ENCODE data around the gene NEDD4L.
A peak's percentile ranks its signal among the peaks of the same experiment; 100 is the strongest.

The NEDD4L gene

DNA sequence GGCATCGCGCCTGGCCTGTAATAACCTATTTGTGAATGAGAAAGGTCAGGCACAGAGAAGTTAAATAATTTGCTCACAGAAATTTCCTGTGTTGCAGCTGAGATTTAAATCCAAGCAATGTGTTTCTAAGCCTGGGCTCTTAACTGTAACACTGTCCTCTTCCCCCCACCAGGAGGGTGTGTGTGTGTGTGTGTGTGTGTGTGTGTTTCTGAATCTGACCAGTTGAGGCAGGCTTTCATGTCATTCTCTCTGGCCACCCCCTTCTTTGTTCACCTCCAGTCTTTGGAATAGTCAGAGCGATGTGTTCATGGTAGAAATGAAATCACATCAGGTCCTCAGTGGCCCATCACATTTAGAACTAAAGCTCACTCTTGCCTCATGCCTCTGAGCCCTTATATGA, 81.2 kb downstream of the NEDD4L start:
- no peak for DNase-seq

DNA sequence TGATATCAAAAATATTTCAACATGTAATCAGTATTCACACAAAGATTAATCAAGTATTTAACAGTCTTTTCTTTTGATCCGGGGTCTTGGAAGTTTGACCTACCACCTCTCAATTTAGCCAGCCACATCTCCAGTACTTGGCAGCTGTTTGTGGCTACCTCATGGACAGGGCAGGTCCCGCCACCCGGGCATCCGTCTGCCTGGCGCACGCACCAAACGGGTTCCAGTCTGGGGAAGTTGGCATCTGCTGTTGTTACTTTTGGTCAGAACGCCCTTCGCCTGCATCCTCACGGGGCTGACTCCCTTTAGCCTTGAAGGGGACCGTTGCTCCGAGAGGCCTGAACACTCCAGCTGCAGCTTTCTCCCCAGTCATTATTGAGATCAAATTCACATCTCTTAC, 81.7 kb downstream of the NEDD4L start:
- DNase-seq = no peak

DNA sequence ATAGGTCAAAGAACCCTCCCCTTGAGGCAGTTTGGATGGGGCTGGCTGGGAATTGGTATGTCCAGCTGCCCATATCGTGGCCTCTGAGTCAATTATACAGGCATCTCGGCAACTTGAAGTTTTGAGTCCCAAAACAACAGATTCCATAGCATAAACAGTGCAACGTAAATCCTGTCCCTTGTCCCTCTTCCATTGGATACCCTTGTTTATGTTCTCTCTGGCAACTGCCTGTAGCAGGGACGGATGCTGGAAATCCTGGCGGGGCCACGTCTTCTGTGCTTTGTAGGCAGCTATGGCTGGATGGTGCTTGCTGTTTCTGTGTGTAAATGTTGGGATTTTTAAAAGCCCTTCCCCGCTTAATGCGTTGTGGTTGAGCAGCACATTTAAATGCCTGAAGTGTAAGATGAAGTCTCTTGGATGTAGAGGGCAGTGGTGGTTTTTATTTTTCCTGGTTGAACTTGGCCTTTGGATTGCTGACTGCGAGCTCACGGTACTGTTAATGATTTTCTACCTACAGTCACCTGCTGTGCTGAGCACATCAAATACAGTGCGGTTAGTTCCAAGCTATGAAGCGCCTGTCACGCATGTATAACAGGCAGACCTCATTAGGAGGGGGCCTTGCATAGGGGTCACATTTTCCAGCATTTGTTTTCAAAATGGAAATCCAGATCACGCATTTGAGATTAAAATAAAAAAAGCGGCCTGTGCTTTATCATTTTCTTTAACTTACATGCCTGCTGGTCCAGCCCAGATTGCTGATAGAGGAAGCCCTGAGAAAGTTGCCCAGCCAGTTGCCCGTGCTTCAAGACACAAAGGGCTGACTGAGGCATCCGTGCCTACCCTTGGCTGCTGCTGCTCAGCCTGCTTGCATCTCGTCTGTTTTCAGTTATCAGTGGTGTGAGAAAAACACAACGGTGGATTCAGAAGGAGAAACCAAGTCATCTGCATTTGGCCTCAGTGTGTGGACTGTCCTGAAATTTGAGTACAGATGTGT, 84.7 kb downstream of the NEDD4L start:
- no peak for DNase-seq

DNA sequence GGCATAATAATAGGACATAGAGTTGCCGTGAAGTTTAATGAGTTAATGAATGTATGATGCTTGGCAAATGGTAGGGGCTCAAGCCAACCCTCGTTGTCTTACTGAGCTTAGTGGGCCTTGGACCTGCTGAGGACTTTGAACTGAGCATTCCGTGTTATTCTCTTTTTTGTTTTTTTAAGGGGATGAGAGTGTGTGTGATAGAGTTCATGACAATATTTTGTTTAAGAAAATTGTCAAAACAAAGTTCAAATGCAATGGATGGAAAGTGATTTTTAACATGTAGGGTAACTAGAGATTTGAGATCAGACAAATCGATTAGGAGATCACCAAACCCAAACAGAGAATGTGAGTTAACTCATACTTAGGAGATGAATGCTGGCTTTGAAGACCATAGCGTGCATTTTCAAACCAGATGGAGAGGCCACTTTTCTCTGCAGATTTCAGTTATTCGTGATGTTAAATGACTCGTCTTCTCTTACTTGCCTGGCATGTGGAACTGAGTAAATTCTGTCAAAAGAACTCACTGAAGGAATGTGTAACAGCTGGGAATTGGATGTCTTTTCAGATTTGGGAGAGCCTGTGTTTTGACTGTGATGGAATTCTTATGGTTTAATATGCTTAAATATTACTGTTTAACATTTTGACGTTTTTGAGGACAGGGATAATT, 88.7 kb downstream of the NEDD4L start:
- no peak for DNase-seq

DNA sequence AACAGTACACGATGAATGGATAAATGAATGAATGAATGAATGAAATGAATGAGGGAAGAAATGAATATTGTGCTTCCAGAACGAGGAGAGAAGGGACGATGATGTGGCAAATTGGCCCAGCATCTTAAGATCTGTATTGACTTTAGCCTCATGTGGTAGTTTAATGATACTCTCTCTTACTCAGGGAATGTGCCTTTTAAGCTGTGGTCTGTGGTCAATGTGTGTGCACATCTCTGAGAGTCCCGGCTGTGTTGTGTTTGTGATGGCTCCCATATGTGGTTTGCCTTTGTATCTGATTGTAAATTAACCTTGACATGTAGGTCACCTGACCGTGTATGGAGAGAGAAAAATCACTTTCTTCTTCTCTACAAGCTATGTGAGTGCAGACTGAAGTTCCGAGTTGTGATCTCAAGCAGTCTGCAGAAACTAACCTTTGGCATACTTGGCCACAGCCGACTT, 91.2 kb downstream of the NEDD4L start:
- no peak for DNase-seq

DNA sequence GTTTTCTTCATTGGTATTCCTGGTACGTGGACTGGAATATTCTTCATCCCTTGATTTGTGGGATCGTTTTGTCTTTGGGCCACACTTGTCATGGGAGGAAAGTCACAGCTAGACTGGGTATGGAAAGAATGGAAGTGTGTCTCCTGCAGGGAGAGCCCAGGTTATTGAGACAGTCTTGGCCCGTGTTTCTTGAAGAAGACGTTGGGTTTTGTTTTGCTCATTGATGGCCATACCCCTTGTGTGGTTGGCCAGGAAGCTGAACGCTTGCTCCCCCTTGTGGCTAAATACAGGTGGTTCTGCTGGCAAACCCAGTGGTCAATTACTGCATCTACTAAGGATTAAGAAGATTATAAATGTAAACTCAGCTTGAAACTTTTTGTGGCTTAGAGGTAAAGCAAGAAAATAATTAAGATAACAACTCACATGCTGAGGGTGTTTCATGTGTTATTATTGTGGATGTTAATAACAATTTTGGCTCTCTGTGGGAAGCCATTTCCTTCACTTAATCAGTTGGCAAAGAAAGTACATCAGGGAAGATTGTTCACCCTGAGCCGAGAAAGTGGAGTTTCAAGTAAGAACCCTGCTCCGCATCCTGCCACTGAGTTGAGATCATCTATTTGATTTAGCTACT, 91.8 kb downstream of the NEDD4L start:
- peak; percentile 40 for DNase-seq

DNA sequence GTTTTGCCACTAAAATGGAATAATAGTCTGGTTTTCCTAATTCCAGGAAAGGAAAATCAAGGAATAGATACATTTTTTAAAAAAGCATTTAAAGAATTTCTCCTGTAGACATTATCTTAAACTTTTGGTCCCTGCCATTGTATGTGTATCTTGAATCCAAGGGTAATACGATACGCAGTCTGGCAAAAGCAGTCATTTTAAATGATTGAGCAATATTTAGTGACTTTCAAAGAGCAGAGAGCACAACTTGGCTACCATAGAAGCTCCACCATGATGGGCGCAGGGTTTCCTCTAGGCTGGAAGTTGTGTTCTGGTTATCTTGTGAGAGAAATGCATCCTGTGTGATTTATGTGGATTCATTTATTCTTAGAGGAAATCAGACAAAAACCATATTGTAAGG, 92.9 kb downstream of the NEDD4L start:
- no peak for DNase-seq

DNA sequence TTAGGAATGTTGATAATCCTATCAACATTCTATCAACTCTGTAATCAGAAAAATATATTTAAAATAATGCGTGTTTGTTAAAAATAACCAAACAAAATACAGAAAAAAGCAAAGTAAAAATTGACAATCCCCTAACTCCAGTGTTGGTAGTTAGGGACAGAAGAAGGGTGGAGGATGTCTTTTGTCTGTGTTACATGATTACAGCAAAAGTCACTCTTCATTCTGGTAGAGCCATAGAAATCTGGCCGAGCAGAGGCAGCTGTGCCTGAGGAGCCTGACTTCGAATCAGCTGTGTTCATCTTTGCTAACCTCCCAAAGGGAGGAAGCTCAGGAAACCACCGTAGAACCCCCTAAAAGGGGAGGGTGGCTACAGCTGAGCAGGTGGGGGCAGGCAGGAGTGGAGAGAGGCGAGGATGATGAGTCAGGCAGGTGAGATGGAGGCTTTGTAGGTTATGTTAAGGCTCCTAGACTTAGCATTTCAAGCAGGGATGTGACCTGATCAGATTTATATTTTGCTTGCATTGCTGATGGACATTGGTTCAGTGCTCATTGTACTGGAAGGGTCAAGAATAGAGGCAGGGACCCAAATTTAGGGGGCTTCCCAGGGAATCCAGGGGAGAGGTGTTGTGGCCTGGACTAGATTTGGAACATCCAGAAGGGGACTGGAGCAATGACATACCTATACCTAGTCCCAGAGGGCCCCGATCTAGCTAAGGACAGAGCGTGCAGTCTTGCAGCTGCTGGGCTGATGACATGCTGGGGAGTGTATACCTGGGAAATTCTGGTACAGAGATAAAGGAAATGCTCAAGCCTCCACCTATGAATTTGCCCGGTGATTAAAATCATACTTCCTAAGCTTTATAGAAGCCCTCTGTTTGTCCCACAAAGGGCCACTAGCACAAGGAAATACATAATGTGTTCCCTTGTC, 95.7 kb downstream of the NEDD4L start:
- peak; percentile 9 for DNase-seq

DNA sequence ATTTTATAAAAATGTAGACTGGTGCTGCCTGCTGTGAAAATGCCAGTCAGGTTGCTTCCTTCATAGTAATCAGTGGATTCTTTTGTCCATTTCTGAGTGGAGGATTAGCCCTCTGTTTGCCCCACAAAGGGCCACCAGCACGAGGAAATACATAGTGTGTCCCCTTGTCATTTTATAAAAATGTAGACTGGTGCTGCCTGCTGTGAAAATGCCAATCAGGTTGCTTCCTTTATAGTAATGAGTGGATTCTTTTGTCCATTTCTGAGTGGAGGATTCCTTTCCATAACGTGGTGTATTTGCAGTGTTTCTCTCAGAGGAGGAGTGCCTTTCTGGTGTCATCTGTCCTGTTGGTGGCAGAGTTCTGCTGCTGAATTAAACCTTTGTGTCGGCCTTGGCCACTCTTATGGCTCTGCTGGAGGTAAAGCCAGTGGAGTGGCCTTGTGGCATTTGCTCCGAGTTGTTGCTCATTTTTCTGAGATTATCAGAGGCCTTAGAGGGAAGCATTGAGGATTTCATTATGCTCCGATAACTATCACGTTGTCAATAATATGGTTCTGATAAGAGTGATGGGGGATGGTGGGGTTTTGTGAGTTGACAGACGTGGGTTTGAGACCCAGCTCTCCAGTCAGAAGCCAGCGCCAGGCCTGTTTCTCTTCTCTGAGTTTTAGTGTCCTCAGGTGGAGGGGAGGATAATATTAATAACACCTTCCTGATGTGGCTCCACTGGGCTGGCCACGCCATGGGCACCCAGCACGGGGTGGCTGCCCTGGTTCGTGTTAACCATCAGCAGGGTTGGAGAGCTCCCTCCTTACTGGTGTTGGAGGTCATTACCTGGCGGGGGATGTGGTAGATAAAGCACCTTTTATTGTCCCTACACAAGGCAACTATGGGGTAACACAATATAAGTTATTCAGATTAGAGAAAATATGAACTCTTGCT, 96.6 kb downstream of the NEDD4L start:
- DNase-seq = no peak

DNA sequence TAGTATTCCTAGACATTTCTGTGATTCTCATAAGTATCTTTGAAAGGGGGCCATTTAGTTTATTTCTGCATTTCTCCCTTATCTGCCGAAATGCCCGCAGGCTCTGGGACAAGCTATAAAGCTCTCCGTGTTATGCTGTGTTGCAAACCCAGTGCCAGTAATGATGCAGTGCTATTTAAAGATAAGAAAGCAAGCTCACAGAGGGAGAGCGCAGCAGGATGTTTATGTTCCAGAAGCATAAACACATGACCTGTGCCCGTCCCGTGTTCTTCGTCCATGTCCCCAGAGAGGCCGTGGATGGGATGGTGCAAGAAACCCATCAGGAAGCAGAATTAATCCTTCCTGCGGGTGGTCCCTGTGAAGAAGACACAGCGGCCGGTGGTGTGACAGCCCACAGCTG, 99.4 kb downstream of the NEDD4L start:
- DNase-seq = no peak

DNA sequence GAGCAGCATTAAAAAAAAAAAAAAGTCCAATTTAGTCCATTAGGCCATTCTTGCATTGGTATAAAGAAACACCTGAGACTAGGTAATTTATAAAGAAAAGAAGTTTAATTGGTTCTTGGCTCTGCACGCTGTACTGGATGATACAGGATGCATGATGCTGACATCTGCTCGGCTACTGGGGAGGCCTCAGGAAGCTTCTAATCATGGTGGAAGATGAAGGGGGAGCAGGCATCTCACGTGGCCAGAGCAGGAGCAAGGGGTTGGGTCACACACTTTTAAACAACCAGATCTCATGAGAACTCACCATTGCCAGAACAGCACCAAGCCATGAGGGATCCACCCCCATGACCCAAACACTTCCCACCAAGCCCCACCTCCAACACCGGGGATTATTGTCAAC, 100.1 kb downstream of the NEDD4L start:
- DNase-seq = no peak

DNA sequence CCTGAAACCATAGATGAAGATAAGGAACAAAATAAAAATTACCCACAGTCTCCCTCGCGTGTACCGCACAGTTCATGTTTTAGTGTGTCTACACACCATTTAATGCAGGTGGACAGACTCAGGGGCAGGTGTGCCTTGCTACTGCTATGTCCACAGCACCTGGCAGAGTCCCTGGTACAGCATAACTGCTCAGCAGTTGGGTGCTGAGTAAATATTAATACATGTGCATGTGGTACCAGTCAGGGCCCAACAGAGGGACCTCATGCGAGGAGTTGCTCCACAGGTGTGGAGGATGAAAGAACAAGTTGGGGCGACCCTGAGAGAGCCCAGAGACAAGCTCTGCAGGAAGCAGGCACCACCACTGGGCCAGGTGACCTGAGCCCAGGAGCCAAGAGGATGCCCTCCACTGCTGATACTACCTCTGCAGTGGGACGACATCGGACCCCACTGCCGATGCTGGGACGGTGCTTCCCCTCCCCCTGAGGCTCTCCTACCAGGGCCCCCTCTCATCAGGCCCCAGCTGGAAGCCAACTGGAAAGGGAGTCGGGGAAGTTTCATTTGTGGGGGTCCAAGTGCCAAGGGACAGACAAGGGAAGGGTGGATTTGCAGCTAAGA, 100.8 kb downstream of the NEDD4L start:
- no peak for DNase-seq

DNA sequence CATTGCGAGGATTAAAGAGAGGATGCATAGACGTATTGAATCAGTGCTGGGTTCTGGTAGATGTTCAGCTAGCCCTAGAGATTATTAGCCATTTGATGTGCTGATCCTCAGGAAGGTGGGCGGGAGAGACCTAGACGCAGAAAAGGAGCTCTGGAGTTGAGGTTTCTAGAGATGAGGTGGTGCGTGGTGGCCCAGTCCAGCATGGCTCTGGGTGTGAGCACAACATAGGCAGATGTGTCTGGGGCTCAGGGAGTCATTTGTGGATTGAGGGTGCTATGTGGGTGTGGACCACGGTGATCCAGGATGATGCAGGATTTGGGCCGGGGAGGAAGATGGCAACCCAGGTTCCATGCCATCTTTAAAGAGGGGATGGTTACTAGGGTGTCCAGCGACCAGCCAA, 102.1 kb downstream of the NEDD4L start:
- DNase-seq = no peak

DNA sequence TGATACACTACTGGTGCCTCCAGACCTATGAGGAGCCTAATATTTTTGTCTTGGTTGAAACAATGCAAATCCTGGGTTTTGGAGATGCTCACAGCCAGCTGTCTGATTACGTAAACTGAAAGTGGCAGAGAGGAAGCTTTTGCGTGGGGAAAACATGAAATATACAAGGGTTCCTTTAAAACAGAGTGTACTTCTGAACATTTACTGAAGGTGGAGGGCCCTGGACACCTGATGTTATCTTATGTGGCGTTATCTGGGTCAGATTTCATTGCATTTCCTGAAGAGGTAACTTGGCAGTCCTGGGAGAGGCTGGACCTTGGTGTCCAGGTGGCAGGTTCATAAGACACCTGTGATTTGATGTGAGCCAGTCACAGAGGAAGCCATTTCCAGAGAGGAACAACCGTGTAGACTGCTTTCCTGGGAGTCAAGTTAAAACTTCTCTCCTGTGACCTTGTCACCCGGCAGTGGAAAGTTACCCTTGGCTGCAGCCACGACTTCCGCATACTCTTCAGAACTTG, 105.0 kb downstream of the NEDD4L start:
- DNase-seq = no peak

DNA sequence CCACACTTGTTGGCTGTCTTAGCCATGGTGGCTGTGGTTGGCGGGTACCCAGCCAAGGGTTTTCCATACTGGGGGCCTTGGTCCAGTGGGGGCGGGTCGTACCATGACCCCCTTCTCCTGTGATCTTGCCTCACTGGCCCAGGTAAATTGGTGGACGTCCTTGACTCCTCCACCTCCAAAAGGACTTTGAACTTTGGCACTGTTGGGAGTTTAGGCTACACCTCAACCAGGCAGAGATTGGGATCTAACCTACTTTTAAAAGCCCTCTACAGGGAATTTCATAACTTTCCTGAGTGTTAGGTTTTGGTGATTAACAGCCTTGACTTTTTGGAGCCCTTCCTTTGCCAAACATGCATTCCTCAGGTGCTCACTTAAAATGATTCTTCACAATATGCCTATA, 106.7 kb downstream of the NEDD4L start:
- DNase-seq = no peak

DNA sequence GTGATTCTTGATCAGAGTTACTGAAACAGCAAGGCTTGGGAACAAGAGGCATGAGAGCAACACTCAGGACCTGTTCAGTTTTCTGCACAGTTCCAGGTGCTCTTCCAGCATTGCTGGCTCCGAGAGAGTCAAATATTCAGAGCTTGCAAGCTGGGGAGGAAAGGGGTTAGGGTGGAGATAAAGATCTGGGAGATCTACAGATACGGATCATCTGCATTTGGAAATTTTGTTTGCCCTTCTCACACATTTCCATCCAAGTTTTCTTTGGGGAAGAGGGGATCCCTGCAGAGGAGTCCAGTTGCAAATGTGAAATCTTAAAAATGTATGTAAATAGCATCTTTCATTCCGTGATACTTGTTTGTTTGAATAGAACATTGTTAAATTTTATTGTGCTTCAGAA, 108.2 kb downstream of the NEDD4L start:
- DNase-seq = no peak

DNA sequence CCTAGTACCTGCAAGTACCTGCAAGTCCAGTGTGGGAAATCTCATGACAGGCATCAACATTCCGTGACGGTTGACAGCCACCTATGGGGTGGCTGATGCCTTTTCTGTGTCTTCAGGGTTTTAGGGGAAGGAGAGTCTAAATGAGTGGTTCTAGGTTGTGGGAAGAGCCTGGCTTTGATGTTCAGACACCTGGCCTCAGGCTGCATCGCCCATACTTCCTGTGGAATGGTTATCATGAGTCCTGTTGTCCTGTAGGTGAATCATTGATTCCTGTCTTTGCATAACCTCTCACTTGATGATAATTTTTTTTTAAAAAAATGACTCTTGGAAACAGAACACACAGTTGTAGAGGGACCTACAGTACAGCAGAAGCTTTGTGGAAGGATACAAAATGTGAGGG, 108.9 kb downstream of the NEDD4L start:
- DNase-seq = no peak

DNA sequence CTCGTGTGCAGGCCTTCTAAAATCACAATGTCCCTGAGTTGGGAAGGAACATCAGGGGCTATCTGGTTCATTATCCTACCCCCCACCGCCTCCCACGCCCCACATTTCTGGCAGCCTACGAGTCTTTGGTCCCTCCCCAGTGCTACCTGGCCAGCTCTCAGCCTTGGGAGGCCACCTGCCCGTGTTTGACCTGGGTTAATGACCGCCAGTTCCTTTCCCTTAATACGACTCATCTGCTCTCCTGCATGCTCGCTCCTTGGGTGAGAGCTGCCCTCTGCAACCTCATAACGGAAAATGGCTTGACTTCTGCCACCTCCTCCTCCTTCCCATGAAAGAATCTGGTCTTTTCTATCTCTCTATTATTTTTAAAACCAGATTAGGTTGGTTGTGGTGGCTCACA, 112.5 kb downstream of the NEDD4L start:
- no peak for DNase-seq

DNA sequence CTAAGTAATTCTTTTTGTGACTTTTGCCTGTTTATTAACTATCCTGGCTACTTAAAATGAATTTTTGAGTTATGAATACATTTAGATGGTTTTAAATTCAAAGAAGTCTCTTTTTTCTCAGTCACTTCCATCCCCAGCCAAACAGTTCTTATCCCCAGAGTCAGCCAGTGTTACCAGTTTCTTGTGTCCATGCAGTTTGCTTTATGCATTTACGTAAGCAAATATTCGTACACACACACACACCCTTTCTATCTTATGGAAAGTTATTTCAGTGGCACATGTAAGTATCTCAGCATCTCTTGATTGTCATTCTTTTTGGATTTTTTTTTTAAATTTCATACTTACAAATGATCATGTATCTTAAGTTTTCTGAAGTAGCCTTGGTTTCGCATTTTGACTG, 113.2 kb downstream of the NEDD4L start:
- DNase-seq = no peak

DNA sequence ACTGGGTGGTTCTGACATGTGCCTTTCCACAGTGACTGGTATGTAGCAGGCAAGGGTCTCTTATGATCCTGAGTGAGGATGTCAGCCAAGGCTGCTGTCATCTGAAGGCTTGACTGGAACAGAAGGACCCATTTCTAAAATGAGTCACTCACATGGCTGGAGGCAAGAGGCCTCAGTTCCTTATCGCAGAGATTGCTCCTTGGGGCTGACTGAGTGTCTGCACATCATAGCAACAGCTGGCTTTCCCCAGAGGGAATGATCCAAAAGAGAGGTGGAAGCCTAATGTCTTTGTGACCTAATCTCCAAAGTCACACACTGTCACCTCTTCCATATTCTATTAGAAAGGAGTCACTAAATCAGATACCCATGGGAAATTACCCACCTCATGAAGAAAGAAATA, 114.0 kb downstream of the NEDD4L start:
- no peak for DNase-seq

DNA sequence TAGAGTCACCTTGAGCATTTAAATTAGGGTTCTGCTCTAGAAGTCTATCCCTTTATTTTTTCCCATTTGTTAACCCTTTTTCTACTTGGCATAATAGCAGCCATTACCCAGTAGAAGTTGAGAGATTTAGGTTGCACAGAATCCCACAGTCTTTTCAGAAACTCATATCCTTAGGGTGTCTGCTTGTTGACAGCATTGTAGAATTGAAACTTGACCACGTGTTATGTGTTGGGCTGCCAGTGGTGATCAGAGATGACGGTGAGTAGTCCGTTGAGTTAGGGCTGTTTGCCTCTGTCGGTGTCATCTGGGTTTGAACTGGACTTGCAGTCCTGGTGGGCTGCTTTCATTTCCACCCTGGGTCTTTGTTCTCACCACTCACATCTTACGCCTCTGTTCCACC, 114.4 kb downstream of the NEDD4L start:
- no peak for DNase-seq
